Immature natural killer cell (primary cell): Measurements from ENCODE around the gene HOXD8. TPM values are rescaled to one million over a fixed set of nuclear protein-coding genes. Genes with fewer than 3 reads are reported as not detected.
A peak's percentile ranks its signal among the peaks of the same experiment; 100 is the strongest.

ENCODE experiments used
- DNase-seq, 3 donors: peaks; one replicate each; pipeline ENCODE4 v3.0.0; 2022; ENCODE audit warnings: mixed read lengths in 1 of 3
- H3K27ac Mint-ChIP-seq, 6 donors: one replicate each; pipeline ENCODE4 v1.8.0; 2020; ENCODE audit warnings: mixed read lengths in 6 of 6, mild to moderate bottlenecking in 5 of 6, inconsistent platforms in 4 of 6, moderate library complexity in 3 of 6
- H3K27me3 Mint-ChIP-seq, 3 donors: one replicate each; pipeline ENCODE4 v1.8.0; 2020 to 2021; ENCODE audit warnings: low read depth in 3 of 3, mild to moderate bottlenecking in 3 of 3, mixed read lengths in 3 of 3, moderate library complexity in 3 of 3, inconsistent platforms in 1 of 3
- H3K36me3 Mint-ChIP-seq, 3 donors: one replicate each; pipeline ENCODE4 v1.8.0; 2020; ENCODE audit warnings: mixed read lengths in 3 of 3, inconsistent platforms in 2 of 3, mild to moderate bottlenecking in 2 of 3
- H3K4me1 Mint-ChIP-seq, 2 donors: one replicate each; pipeline ENCODE4 v1.8.0; 2020; ENCODE audit warnings: inconsistent platforms in 2 of 2, mild to moderate bottlenecking in 2 of 2, mixed read lengths in 2 of 2, moderate library complexity in 1 of 2
- H3K4me3 Mint-ChIP-seq, 5 donors: one replicate each; pipeline ENCODE4 v1.8.0; 2020; ENCODE audit warnings: mild to moderate bottlenecking in 5 of 5, mixed read lengths in 5 of 5, inconsistent platforms in 3 of 5, moderate library complexity in 3 of 5
- H3K9me3 Mint-ChIP-seq, 6 donors: one replicate each; pipeline ENCODE4 v1.8.0; 2020; ENCODE audit warnings: mild to moderate bottlenecking in 6 of 6, mixed read lengths in 6 of 6, inconsistent platforms in 4 of 6, moderate library complexity in 3 of 6
- polyA plus RNA-seq, 3 donors: library from polyadenylated mRNA; unstranded; fragments of 300-500 nt; fragmentation: Illumina TruSeq; gene quantifications; one replicate each; pipeline ENCODE4 v1.2.3, GENCODE V29; 2021

Gene HOXD8
- polyA plus RNA-seq, 3 donors from 2014 or later = not detected

GRCh38 chr2:176085861-176086771 lies 43.4 kb upstream of the HOXD8 start:
- no peak for DNase-seq
- Mint-ChIP-seq H3K4me3 (no peak overlapping the region), H3K36me3 (peaks cover 0 to 11% (median 6%) of the 10 kb centered on the region in 3 donors)

GRCh38 chr2:176087330-176088047 lies 42.0 kb upstream of the HOXD8 start:
- peaks cover 66 to 94% (median 89%) of the 10 kb centered on the region in 3 donors for H3K27me3 Mint-ChIP-seq
- peaks cover 15 to 18% of the 10 kb centered on the region in 2 donors for H3K4me1 Mint-ChIP-seq
- H3K4me3 Mint-ChIP-seq = peak overlapping the region in 2 of 5 donors; percentile 17 to 78
- H3K9me3 Mint-ChIP-seq = peaks cover 0 to 38% (median 10%) of the 10 kb centered on the region in 6 donors
- H3K36me3 Mint-ChIP-seq = peaks cover 0 to 11% (median 3%) of the 10 kb centered on the region in 3 donors
- DNase-seq = no peak
- H3K27ac Mint-ChIP-seq = no peak overlapping the region

More at GRCh38 chr2:176085861-176086771, 43.4 kb upstream of the HOXD8 start:
- Mint-ChIP-seq H3K9me3 (peaks cover 8 to 47% (median 15%) of the 10 kb centered on the region in 6 donors), H3K4me1 (peaks cover 13 to 22% of the 10 kb centered on the region in 2 donors), H3K27ac (peak overlapping the region in 1 of 6 donors; percentile 57), H3K27me3 (peaks cover 69 to 96% (median 92%) of the 10 kb centered on the region in 3 donors)

GRCh38 chr2:176088048-176088936 lies 41.2 kb upstream of the HOXD8 start:
- Mint-ChIP-seq H3K27ac (no peak overlapping the region), H3K9me3 (peaks cover 0 to 32% (median 10%) of the 10 kb centered on the region in 6 donors), H3K4me1 (peaks cover 15 to 18% of the 10 kb centered on the region in 2 donors), H3K4me3 (peak overlapping the region; percentile 62 to 87 (median 78)), H3K27me3 (peaks cover 59 to 88% (median 82%) of the 10 kb centered on the region in 3 donors), H3K36me3 (peaks cover 0 to 11% (median 3%) of the 10 kb centered on the region in 3 donors)
- DNase-seq = no peak

- peaks cover 17 to 24% of the 10 kb centered on the region in 2 donors for H3K4me1 Mint-ChIP-seq
- H3K27me3 Mint-ChIP-seq = peaks cover 59 to 88% (median 82%) of the 10 kb centered on the region in 3 donors
- H3K27ac Mint-ChIP-seq = no peak overlapping the region
- no peak for DNase-seq
- H3K9me3 Mint-ChIP-seq = peaks cover 0 to 33% (median 9%) of the 10 kb centered on the region in 6 donors
- peaks cover 0 to 4% (median 3%) of the 10 kb centered on the region in 3 donors for H3K36me3 Mint-ChIP-seq
- peak overlapping the region in 1 of 5 donors; percentile 36 for H3K4me3 Mint-ChIP-seq
Measured at GRCh38 chr2:176088937-176089842, 40.3 kb upstream of the HOXD8 start.

- peaks cover 57 to 87% (median 81%) of the 10 kb centered on the region in 3 donors for H3K27me3 Mint-ChIP-seq
- H3K27ac Mint-ChIP-seq = no peak overlapping the region
- peaks cover 0 to 4% (median 3%) of the 10 kb centered on the region in 3 donors for H3K36me3 Mint-ChIP-seq
- no peak for DNase-seq
- H3K9me3 Mint-ChIP-seq = peaks cover 0 to 33% (median 7%) of the 10 kb centered on the region in 6 donors
- peaks cover 19 to 22% of the 10 kb centered on the region in 2 donors for H3K4me1 Mint-ChIP-seq
- no peak overlapping the region for H3K4me3 Mint-ChIP-seq
Measured at GRCh38 chr2:176089843-176090395, 39.6 kb upstream of the HOXD8 start.

- H3K27ac Mint-ChIP-seq = no peak overlapping the region
- H3K27me3 Mint-ChIP-seq = peaks cover 58 to 87% (median 82%) of the 10 kb centered on the region in 3 donors
- H3K4me3 Mint-ChIP-seq = no peak overlapping the region
- peaks cover 0 to 7% (median 4%) of the 10 kb centered on the region in 3 donors for H3K36me3 Mint-ChIP-seq
- H3K9me3 Mint-ChIP-seq = peaks cover 4 to 39% (median 7%) of the 10 kb centered on the region in 6 donors
- no peak for DNase-seq
- H3K4me1 Mint-ChIP-seq = peaks cover 19 to 22% of the 10 kb centered on the region in 2 donors
Measured at GRCh38 chr2:176090862-176091261, 38.6 kb upstream of the HOXD8 start.

- Mint-ChIP-seq H3K27me3 (peaks cover 58 to 87% (median 83%) of the 10 kb centered on the region in 3 donors), H3K27ac (peak overlapping the region in 2 of 6 donors; percentile 11 to 50), H3K4me1 (peaks cover 26 to 28% of the 10 kb centered on the region in 2 donors), H3K4me3 (peak overlapping the region in 4 of 5 donors; percentile 24 to 65 (median 52)), H3K9me3 (peaks cover 3 to 36% (median 7%) of the 10 kb centered on the region in 6 donors), H3K36me3 (peaks cover 0 to 10% (median 4%) of the 10 kb centered on the region in 3 donors)
- no peak for DNase-seq
Measured at GRCh38 chr2:176091329-176092258, 37.9 kb upstream of the HOXD8 start.

GRCh38 chr2:176092270-176093144 lies 37.0 kb upstream of the HOXD8 start, which contains the start of gene HOXD13:
TSS of gene HOXD13 (plus strand) at chr2:176092721. CDS start at chr2:176092891, 170 bp downstream.
- Mint-ChIP-seq H3K36me3 (peaks cover 0 to 9% (median 0%) of the 10 kb centered on the region in 3 donors), H3K9me3 (peaks cover under 1 to 27% (median 4%) of the 10 kb centered on the region in 6 donors), H3K4me3 (peak within 1 kb of the TSS in 4 of 5 donors; percentile 24 to 65 (median 52)), H3K27ac (peak within 1 kb of the TSS in 2 of 6 donors; percentile 11 to 50), H3K4me1 (peaks cover 35 to 36% of the 10 kb centered on the region in 2 donors), H3K27me3 (peaks cover 58 to 83% (median 81%) of the 10 kb centered on the region in 3 donors)
- no peak for DNase-seq

GRCh38 chr2:176093145-176093897 lies 36.2 kb upstream of the HOXD8 start:
- Mint-ChIP-seq H3K9me3 (peaks cover 0 to 23% (median 4%) of the 10 kb centered on the region in 6 donors), H3K4me1 (peaks cover 35 to 36% of the 10 kb centered on the region in 2 donors), H3K4me3 (peak overlapping the region in 4 of 5 donors; percentile 1 to 57 (median 26)), H3K36me3 (peaks cover 0 to 9% (median 0%) of the 10 kb centered on the region in 3 donors), H3K27me3 (peaks cover 60 to 81% (median 81%) of the 10 kb centered on the region in 3 donors), H3K27ac (no peak overlapping the region)
- DNase-seq = no peak
